AML-193 (cell line): ENCODE results near the gene TMEM242.

Experiments used
- DNase-seq, 2 experiments: peaks; one replicate each; lab custom pipeline; 2025; lab: John Stamatoyannopoulos, UW

TMEM242 gene

DNA sequence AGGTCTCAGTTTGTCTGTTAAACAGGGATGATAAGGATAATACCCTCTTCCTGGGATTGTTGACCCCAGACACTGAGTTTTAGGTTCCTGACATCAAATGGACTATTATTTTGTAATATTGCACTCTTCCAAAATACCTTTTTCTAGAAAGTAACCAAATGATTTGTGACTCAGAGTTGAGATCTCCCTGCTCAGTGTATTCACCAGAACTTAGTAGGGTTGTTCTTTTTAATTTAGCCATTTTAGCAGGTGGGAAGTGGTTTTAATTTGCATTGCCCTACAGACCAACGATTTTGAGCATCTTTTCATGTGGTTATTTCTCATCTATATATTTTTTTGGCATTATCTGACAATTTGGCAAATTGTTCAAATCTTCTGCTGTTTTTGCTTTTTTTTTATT lies 75.1 kb downstream of the TMEM242 start:
- DNase-seq = no peak

DNA sequence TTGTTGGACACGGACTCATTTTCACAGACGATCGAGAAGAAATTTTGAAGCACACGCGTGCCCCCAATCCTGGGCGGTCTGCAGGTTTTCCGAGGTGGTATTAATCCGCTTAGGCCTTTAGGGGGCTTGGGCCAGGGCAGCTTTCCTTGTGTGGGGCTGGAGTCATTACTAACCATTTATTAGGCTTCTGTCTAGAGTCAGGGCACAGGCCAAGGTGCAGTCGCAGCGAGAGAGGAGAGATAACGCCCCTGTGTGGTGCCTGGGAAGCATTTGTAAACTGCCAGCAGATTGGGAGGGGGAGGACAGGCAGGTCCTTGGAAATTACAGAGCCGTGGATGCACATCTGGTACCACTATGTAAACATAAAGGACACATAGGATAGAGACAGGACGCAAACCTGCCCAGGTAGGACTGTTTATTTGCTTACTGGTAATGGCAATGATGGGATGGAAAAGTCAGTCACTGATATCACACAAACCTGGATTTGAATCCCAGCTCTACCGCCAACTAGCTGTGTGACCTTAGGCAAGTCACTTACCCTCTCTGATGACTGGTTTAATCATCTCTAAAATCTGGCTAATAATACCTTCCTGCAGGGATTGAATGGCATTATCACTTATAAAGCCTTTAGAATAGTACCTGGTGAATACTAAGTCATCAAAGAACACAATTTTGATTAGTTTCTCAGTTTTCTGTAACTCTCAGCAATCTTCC lies 76.4 kb downstream of the TMEM242 start:
- DNase-seq = no peak

DNA sequence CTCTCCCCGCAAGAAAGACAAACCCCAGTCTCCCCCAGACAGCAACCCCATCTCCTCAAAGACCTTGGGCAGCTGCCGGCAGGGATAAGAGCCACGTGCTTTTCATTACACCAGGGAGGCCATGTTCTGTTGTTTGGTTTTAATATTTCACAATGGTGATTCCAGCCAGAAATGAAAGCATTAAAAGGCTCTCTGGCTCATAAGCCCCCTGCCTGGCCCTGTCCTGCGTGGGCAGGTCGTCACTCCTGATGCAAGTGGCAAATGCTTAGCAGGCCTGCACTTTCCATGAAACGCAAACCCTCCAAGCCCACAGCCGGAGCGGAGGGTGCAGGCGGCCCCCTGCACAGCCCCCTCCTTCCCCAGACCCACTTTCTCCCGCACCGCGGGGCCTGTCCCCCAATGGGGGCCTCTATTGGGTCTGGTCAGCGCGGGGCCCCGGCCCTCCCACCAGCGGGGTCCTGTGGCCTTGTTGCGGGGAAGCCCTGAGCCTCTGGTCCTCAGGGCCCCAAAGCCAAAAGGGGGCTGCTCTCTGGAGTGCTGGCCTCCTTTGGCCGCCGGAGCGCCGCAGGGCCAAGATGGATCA lies 77.2 kb downstream of the TMEM242 start:
- no peak for DNase-seq

DNA sequence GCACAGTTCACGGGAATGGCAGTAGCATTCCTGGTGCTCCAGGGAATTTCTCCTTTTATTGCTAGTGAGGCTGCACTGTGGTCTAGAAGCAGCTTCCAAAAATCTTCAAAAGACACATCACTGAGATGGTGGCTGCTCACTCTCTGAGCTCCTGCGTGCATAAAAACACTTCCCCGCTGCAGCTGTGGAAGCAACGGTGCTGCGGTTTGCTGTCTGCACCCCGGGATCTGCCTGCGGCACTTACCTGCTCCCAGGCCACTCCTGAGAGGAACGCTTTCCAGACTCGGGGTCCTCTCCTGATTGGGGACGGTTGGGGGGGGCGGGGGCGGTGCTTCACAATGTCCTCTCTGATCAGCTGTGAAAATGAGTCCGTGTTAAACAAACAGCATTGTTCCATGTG lies 77.9 kb downstream of the TMEM242 start:
- no peak for DNase-seq

DNA sequence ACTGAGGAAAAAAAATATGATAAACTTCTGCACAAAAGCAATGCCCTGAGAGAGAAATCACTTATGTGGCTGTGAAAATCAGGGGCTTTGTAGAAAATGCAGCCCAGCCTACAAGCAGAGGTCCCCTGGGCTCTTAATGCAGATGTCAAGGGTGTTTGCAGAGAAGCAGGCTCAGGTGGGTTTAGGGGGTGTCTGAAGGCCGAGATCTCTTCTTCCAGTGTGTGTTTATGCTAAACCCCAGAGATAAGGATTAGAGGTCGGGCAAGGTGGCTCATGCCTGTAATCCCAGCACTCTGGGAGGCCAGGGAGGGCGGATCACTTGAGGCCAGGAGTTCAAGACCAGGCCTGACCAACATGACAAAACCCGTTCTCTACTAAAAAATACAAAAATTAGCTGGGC lies 78.5 kb downstream of the TMEM242 start:
- no peak for DNase-seq

GRCh38 chr6:157244175-157244574 lies 79.1 kb downstream of the TMEM242 start:
- no peak for DNase-seq

DNA sequence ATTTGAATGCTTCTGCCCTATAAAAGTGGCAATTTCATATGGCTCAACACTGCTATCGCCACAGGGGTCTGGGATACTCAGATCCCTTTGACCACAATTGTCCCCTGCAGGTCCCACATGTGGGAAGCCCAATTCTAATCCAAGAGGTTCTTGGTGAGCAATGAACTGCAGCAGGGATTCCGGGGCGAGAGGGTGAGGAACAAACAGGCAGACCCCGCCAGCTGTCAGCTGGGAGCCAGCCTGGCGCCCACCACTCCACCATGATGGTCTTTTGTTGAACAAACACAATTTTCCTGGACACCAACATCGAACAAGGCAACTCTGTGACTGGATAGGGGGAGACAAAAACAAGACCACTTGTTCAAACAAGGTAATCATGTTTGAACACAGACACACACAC lies 80.5 kb downstream of the TMEM242 start:
- DNase-seq = no peak

- DNase-seq = no peak
Measured at GRCh38 chr6:157240960-157241311, 82.4 kb downstream of the TMEM242 start.

DNA sequence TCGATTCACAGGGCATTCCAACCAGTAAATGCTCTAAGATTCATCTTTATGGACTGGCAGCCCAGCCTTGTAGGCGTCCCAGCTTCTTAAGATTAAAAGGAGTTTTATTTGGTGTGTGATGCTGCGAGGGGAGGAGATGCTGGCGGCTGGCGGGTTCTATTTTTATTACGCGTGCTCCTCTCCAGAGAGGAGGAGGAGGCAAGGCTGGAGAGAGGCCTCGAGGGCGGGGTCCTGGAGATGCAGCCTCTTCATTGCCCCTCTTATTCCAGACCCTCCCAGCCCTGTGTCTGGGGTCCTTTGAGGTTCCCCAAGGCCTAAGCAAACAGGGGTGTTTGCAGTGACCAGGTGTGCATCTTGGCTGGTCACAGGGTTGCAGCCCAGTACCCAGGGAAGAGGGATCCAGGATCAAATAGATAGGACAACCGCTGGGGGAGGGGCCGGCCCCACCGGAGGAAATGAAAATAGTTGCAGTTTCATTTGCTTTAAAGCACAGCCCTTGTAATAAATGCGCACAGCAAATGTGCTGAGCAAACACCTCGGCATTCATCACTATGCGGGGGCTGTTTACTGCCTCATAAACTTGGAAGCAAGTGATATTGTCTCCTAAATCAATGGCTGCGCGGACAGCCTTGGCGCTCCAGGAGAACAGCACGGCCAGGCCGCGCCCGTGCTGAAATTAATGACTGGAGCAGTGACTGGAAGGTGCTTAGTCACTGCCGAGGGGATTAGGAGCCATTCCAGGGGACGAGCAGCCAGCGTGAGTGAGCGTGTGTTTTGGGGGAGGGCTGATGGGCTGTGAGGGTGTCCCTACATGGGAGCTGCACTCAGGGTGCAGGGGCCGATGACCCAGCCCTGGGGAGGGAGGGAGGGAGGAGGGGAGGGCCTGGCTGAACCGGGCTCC lies 83.0 kb downstream of the TMEM242 start:
- DNase-seq = no peak

DNA sequence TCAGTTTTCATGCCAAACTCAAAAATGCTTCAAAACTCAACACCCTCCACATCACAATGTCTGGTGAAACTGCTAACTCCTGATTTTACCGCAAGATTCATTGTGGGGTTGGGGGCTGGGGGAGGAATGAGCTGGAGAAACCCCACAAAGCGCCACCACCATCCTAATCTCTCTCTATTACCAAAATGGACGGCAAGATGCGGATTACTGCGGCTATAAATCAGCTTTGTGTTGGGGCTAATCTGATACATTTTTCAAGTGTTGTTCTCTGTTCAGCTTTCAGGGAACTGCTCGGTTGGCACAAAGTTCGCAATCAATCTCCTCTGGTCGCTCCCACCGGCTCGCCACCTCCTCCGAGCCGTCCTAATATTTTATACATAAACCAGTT lies 83.7 kb downstream of the TMEM242 start:
- DNase-seq = no peak
